ENCODE measurements around the gene DEFB114. TPM values are rescaled to one million over a fixed set of nuclear protein-coding genes. Genes with fewer than 3 reads are reported as not detected.
"Not testable (repeated sequence)": the region's sequence is repeated elsewhere in the genome, so short reads cannot be mapped to it uniquely, and the experiment has no call there.

DEFB114 gene
- total and polyA plus RNA-seq, 7 experiments from 2014 or later: not detected

GRCh38 chr6:49958180-49958579, 5.8 kb downstream of the DEFB114 start:
- Histone ChIP-seq H3K36me3 (ENCODE audit: control insufficient read depth in 2 of 3, insufficient read depth in 3 of 3, low read length in 3 of 3) (no peaks in the 10 kb centered on the region), H3K27me3 (ENCODE audit: control insufficient read depth in 2 of 2, insufficient read depth in 2 of 2, low read length in 2 of 2) (no peaks in the 10 kb centered on the region), H3K4me3 (ENCODE audit: low read length) (no peak overlapping the region), H3K4me1 (ENCODE audit: control insufficient read depth in 2 of 2, insufficient read depth in 2 of 2, low read length in 2 of 2) (no peaks in the 10 kb centered on the region), H3K27ac (ENCODE audit: low read depth, low read length) (no peak overlapping the region), H3K9me3 (ENCODE audit: control insufficient read depth in 2 of 3, low read length in 3 of 3) (no peaks in the 10 kb centered on the region)
- ChIA-PET CTCF (no interaction called here), POLR2A (no interaction called here)
- Mint-ChIP-seq H3K27me3 (no peaks in the 10 kb centered on the region), H3K9me3 (peaks cover 0 to 21% (median 0%) of the 10 kb centered on the region in 11 donors), H3K36me3 (no peaks in the 10 kb centered on the region), H3K27ac (no peak overlapping the region), H3K4me1 (no peaks in the 10 kb centered on the region), H3K4me3 (no peak overlapping the region)
- no peak for ATAC-seq
- DNase-seq: no peak
- intact Hi-C loops (cut with micrococcal nuclease): no loop called here

GRCh38 chr6:49955847-49956246, 8.1 kb downstream of the DEFB114 start:
- no peak for DNase-seq
- H3K36me3 Mint-ChIP-seq: no peaks in the 10 kb centered on the region
- no peak overlapping the region for H3K27ac Mint-ChIP-seq
- H3K4me3 Mint-ChIP-seq: no peak overlapping the region
- POLR2A ChIA-PET: no interaction called here
- H3K36me3 ChIP-seq (ENCODE audit: control insufficient read depth in 2 of 3, insufficient read depth in 3 of 3, low read length in 3 of 3): no peaks in the 10 kb centered on the region
- H3K4me3 ChIP-seq (ENCODE audit: low read length): no peak overlapping the region
- peaks cover 0 to 26% (median 0%) of the 10 kb centered on the region in 11 donors for H3K9me3 Mint-ChIP-seq
- H3K27me3 Mint-ChIP-seq: no peaks in the 10 kb centered on the region
- no peaks in the 10 kb centered on the region for H3K4me1 ChIP-seq (ENCODE audit: control insufficient read depth in 2 of 2, insufficient read depth in 2 of 2, low read length in 2 of 2)
- H3K9me3 ChIP-seq (ENCODE audit: control insufficient read depth in 2 of 3, low read length in 3 of 3): no peaks in the 10 kb centered on the region
- CTCF ChIA-PET: no interaction called here
- intact Hi-C loops (cut with micrococcal nuclease): no loop called here
- H3K27ac ChIP-seq (ENCODE audit: low read depth, low read length): no peak overlapping the region
- H3K27me3 ChIP-seq (ENCODE audit: control insufficient read depth in 2 of 2, insufficient read depth in 2 of 2, low read length in 2 of 2): no peaks in the 10 kb centered on the region
- no peaks in the 10 kb centered on the region for H3K4me1 Mint-ChIP-seq
- ATAC-seq: no peak

- H3K4me3 Mint-ChIP-seq: no peak overlapping the region
- peaks cover 0 to 26% (median 2%) of the 10 kb centered on the region in 11 donors for H3K9me3 Mint-ChIP-seq
- Histone ChIP-seq H3K4me3 (ENCODE audit: low read length) (no peak overlapping the region), H3K36me3 (ENCODE audit: control insufficient read depth in 2 of 3, insufficient read depth in 3 of 3, low read length in 3 of 3) (no peaks in the 10 kb centered on the region), H3K4me1 (ENCODE audit: control insufficient read depth in 2 of 2, insufficient read depth in 2 of 2, low read length in 2 of 2) (no peaks in the 10 kb centered on the region), H3K27ac (ENCODE audit: low read depth, low read length) (no peak overlapping the region), H3K9me3 (ENCODE audit: control insufficient read depth in 2 of 3, low read length in 3 of 3) (no peaks in the 10 kb centered on the region), H3K27me3 (ENCODE audit: control insufficient read depth in 2 of 2, insufficient read depth in 2 of 2, low read length in 2 of 2) (no peaks in the 10 kb centered on the region)
- ChIA-PET POLR2A (no interaction called here), CTCF (no interaction called here)
- H3K27me3 Mint-ChIP-seq: no peaks in the 10 kb centered on the region
- DNase-seq (no peak), ATAC-seq (no peak)
- no peak overlapping the region for H3K27ac Mint-ChIP-seq
- H3K36me3 Mint-ChIP-seq: no peaks in the 10 kb centered on the region
- H3K4me1 Mint-ChIP-seq: no peaks in the 10 kb centered on the region
- intact Hi-C loops (cut with micrococcal nuclease): no loop called here
These were observed 12.0 kb downstream of the DEFB114 start for GRCh38 chr6:49951926-49952325.

GRCh38 chr6:49950415-49950751, 13.6 kb downstream of the DEFB114 start:
- intact Hi-C loops (cut with micrococcal nuclease): no loop called here
- H3K27me3 Mint-ChIP-seq: no peaks in the 10 kb centered on the region
- Histone ChIP-seq H3K27me3 (ENCODE audit: control insufficient read depth in 2 of 2, insufficient read depth in 2 of 2, low read length in 2 of 2) (no peaks in the 10 kb centered on the region), H3K36me3 (ENCODE audit: control insufficient read depth in 2 of 3, insufficient read depth in 3 of 3, low read length in 3 of 3) (no peaks in the 10 kb centered on the region), H3K4me3 (ENCODE audit: low read length) (no peak overlapping the region), H3K9me3 (ENCODE audit: control insufficient read depth in 2 of 3, low read length in 3 of 3) (no peaks in the 10 kb centered on the region), H3K27ac (ENCODE audit: low read depth, low read length) (no peak overlapping the region), H3K4me1 (ENCODE audit: control insufficient read depth in 2 of 2, insufficient read depth in 2 of 2, low read length in 2 of 2) (no peaks in the 10 kb centered on the region)
- H3K4me3 Mint-ChIP-seq: no peak overlapping the region
- no peaks in the 10 kb centered on the region for H3K36me3 Mint-ChIP-seq
- no peak for ATAC-seq
- no peak for DNase-seq
- no peaks in the 10 kb centered on the region for H3K4me1 Mint-ChIP-seq
- peaks cover 0 to 15% (median 2%) of the 10 kb centered on the region in 11 donors for H3K9me3 Mint-ChIP-seq
- POLR2A ChIA-PET: no interaction called here
- CTCF ChIA-PET: no interaction called here
- no peak overlapping the region for H3K27ac Mint-ChIP-seq

GRCh38 chr6:49949062-49949461, 14.9 kb downstream of the DEFB114 start:
- Histone ChIP-seq H3K4me1 (ENCODE audit: control insufficient read depth in 2 of 2, insufficient read depth in 2 of 2, low read length in 2 of 2) (no peaks in the 10 kb centered on the region), H3K27ac (ENCODE audit: low read depth, low read length) (no peak overlapping the region), H3K27me3 (ENCODE audit: control insufficient read depth in 2 of 2, insufficient read depth in 2 of 2, low read length in 2 of 2) (no peaks in the 10 kb centered on the region), H3K4me3 (ENCODE audit: low read length) (no peak overlapping the region), H3K9me3 (ENCODE audit: control insufficient read depth in 2 of 3, low read length in 3 of 3) (no peaks in the 10 kb centered on the region), H3K36me3 (ENCODE audit: control insufficient read depth in 2 of 3, insufficient read depth in 3 of 3, low read length in 3 of 3) (no peaks in the 10 kb centered on the region)
- Mint-ChIP-seq H3K4me3 (no peak overlapping the region), H3K27me3 (no peaks in the 10 kb centered on the region), H3K27ac (no peak overlapping the region), H3K9me3 (peaks cover 0 to 10% (median 3%) of the 10 kb centered on the region in 11 donors), H3K4me1 (no peaks in the 10 kb centered on the region), H3K36me3 (no peaks in the 10 kb centered on the region)
- intact Hi-C loops (cut with micrococcal nuclease): no loop called here
- ATAC-seq (no peak), DNase-seq (no peak)
- POLR2A ChIA-PET: no interaction called here
- CTCF ChIA-PET: no interaction called here

- Histone ChIP-seq H3K4me3 (ENCODE audit: low read length) (no peak overlapping the region), H3K27ac (ENCODE audit: low read depth, low read length) (no peak overlapping the region), H3K4me1 (ENCODE audit: control insufficient read depth in 2 of 2, insufficient read depth in 2 of 2, low read length in 2 of 2) (no peaks in the 10 kb centered on the region), H3K27me3 (ENCODE audit: control insufficient read depth in 2 of 2, insufficient read depth in 2 of 2, low read length in 2 of 2) (no peaks in the 10 kb centered on the region), H3K36me3 (ENCODE audit: control insufficient read depth in 2 of 3, insufficient read depth in 3 of 3, low read length in 3 of 3) (no peaks in the 10 kb centered on the region), H3K9me3 (ENCODE audit: control insufficient read depth in 2 of 3, low read length in 3 of 3) (no peaks in the 10 kb centered on the region)
- ChIA-PET POLR2A (no interaction called here), CTCF (no interaction called here)
- intact Hi-C loops (cut with micrococcal nuclease): no loop called here
- DNase-seq: no peak
- Mint-ChIP-seq H3K27ac (no peak overlapping the region), H3K9me3 (peaks cover 0 to 12% (median 3%) of the 10 kb centered on the region in 11 donors), H3K4me1 (no peaks in the 10 kb centered on the region), H3K4me3 (no peak overlapping the region), H3K36me3 (no peaks in the 10 kb centered on the region), H3K27me3 (no peaks in the 10 kb centered on the region)
- no peak for ATAC-seq
These were observed 17.1 kb downstream of the DEFB114 start for GRCh38 chr6:49946835-49947234.

GRCh38 chr6:49944068-49944467, 19.9 kb downstream of the DEFB114 start:
- H3K27ac Mint-ChIP-seq; H3K4me1 Mint-ChIP-seq; H3K36me3 Mint-ChIP-seq; CTCF ChIA-PET; H3K27me3 Mint-ChIP-seq; H3K36me3 ChIP-seq (ENCODE audit: control insufficient read depth in 2 of 3, insufficient read depth in 3 of 3, low read length in 3 of 3); H3K27ac ChIP-seq (ENCODE audit: low read depth, low read length); DNase-seq; H3K4me1 ChIP-seq (ENCODE audit: control insufficient read depth in 2 of 2, insufficient read depth in 2 of 2, low read length in 2 of 2); H3K4me3 Mint-ChIP-seq; H3K27me3 ChIP-seq (ENCODE audit: control insufficient read depth in 2 of 2, insufficient read depth in 2 of 2, low read length in 2 of 2); H3K9me3 ChIP-seq (ENCODE audit: control insufficient read depth in 2 of 3, low read length in 3 of 3); POLR2A ChIA-PET; intact Hi-C loops (cut with micrococcal nuclease); H3K4me3 ChIP-seq (ENCODE audit: low read length); ATAC-seq: not testable (repeated sequence)
- H3K9me3 Mint-ChIP-seq: peaks cover 0 to 12% (median 3%) of the 10 kb centered on the region in 11 donors

Data from naive thymus-derived CD4-positive, alpha-beta T cell (primary cell).